ENCODE results near the gene CLASP2. TPM values are rescaled to one million over a fixed set of nuclear protein-coding genes. Genes with fewer than 3 reads are reported as not detected.
A peak's percentile ranks its signal among the peaks of the same experiment; 100 is the strongest.

The CLASP2 gene
- total RNA-seq, 1 experiment from 2014 or later, result 18.6 TPM

DNA sequence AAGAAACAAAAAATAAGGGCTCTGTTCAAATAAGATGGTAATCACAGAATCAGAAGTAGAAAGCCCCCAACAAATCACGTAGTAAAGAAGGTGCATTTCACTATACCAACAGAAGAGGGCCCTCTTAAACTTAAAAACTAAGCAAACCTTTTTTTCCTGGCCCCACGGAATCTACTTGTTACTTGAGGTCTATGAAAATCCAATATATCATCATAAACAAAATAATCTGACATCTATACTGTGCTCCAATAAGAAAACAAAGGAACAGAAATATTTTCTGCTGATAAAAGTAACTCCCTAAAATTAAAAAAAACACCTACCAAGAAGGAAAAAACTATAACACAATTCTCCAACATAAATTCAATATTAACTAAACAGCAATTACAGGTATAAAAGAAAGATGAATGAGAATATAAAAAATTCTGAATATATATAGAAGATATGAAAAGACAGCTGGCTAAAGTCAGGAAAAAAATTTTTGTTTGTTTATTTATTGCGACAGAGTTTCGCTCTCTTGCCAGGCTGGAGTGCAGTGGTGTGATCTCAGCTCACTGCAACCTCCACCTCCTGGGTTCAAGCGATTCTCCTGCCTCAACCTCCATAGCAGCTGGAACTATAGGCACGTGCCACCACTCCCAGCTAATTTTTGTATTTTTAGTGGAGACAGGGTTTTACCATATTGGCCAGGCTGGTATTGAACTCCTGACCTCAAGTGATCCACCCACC lies 81.8 kb downstream of the CLASP2 start:
- peak; percentile 8 for DNase-seq (ENCODE audit: low read depth)

DNA sequence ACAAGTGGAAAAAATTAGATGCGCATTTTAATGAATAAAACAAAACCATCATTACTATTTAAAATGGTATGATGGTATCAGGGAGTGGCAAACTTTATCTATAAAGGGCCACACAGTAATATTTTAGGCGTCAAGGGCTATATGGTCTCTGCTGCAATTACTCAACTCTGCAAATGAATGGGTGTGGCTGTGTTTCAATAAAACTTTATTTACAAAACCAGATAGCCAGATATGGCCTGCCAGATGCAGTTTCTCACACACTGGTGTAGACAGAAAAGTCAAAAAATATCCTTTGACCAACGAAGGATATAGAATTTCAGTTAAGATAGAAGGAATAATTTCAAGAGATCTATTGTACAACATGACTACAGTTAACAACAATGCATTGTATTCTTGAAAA lies 83.8 kb downstream of the CLASP2 start:
- no peak for DNase-seq (ENCODE audit: low read depth)

DNA sequence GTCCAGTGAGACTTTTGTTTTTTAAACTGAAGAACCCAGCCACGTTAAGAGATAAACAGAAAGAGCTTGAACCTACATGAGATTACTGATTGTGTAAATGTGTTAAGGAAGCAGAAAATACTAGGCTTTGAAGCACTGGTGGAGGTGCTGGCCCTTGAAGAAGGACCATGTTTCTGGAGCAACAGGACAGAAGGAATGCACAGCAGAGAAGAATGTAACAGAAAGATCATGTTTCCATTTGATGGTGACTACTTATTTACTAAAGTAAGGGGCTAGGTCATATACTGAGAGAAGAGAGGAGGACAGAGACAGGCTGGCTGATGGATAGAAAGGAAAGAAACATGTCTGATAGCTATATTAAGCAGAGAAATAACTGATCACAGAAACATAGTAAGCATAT lies 88.8 kb downstream of the CLASP2 start:
- DNase-seq (ENCODE audit: low read depth), result no peak

DNA sequence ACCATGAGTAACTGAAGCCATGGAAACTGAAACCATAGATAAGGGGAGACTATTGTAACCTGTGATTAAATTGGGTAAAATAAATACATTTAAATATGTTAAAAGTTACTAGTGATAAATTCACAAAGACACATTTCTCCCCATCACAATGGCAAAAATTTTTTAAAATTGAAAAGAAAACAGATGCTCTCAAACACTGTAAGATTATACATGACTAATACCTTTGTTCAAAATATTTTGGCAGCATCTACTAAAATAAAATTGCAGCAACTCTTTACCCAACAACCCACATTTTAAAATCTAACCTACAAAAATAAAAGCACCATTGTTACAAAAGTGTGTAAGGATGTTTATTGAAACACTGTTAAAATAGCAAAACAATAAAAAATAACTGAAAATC lies 93.3 kb downstream of the CLASP2 start:
- no peak for DNase-seq (ENCODE audit: low read depth)

DNA sequence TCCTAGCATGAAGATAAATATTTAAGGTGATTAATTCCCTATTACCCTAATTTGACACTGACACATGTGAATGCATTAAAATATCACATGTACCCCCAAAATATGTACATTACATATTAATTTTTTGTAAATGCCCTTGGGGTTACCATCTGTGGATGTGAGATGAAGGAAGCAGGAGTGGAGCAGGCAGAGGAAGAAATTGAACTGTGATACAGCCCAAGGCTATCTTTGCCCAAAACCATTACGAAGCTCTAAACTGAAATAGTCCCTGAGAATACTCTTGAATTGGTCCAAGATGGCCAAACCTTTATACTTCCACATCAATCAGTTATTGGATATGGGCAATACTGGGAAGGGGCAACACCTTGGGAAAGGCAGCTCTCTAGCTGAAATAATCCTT lies 105.0 kb downstream of the CLASP2 start:
- no peak for DNase-seq (ENCODE audit: low read depth)

DNA sequence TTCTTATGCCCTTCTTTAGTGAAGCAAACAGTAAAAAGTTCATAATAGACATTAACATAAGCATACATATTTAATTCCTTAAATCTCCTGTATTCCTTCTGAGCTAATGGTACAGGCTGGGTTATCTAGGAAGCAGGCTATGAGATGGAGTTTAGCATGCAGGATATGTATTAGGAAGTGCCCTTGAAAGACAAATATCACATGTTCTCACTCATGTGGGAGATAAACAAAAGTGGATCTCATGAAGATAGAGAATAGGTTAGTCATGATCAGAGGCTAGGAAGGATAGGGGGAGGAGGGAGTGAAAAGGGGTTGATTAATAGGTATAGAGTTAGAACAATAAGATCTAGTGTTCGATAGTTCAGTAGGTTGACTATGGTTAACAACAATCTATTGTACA lies 105.4 kb downstream of the CLASP2 start:
- DNase-seq (ENCODE audit: low read depth), result no peak

DNA sequence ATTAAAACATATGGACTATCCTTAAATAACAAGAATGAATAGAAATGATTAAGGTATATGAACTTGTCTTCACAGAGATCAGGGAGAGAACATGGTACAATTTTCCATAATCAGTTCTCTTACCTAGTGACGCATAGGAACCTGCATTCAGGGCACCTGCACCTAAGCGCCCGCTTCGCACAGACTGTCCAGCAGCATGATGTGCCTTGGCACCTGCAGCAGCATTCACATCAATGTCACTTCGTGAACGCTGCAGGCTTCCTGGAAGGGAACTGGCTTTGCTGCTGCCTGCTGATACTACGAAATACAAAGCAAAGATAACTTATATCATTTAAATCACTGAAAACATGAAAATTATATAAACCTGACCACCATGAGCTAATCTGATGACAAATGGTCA lies 115.2 kb downstream of the CLASP2 start:
- no peak for DNase-seq (ENCODE audit: low read depth)

DNA sequence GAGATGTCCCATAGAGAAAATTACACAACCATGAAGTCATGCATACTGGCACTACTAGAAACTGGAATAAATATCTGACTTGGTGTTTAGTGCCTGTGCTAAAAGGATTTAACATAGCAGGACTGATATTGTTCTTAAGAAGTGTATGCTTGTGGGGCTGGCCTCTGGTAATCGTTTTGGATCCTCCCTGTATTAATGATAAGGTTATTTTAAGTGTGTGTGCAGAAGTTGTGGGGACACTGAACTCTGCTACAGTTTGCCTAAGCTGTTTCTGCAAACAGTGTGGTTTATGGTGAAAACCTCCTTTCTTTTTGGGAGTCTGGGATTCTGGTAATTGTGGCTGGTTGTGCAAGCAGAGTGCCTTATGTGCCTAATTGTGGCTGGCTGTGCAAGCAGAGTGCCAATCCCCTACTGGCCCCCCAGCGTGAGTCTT lies 120.8 kb downstream of the CLASP2 start:
- DNase-seq (ENCODE audit: low read depth), result no peak

DNA sequence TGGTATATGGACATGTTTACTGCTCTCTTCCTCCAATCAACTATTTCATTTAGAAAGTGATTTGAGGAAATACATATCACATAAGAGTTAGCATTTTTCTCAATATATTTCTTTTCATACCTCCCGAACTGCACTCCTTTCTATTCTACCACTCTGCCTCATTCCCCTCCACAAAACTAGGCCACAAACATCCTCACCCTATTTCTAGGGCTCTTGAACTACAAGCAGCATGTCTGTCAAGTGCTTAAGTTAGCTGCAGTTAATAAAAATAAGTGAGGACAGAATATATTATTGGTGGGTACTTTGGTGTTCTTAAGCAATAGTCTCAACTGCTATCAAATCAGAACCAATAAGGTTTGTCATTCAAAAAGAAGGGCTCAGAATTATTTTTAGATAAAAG lies 125.1 kb downstream of the CLASP2 start:
- no peak for DNase-seq (ENCODE audit: low read depth)

DNA sequence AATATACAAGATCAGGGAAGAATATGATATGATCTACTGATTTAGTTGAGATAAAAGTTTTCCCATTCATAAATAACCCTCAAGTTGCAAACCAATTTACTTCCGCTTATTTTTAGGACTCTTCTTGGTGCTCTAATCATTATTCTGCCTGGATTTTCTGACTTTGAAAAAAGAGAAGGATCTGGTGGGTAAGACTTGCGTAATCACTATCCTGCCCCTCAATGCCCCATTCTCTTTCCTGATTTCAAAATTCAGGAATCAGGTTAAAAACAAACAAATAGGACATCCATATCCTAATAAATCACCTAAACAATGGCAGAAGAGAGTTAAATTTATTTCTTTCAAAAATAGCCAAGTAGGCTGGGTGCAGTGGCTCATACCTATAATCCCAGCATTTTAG lies 127.5 kb downstream of the CLASP2 start:
- DNase-seq (ENCODE audit: low read depth), result no peak

DNA sequence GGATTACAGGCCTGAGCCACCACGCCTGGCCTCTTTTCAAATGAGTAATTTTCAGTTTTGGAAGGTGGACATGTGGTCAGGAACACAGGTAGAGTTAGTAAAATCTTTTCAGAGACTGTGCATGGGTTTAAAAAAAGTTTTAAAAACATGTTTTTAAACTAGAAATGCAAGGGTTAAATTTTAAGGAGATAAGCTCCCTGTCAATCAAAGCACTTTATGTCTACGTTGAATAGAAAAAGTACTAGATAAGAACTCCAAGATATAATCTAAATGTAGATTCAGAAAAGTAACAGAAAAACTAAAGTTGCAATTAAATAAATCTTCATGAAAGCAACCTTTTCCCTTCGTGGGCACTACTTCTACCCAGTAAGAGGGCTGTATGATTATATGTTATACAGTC lies 131.7 kb downstream of the CLASP2 start:
- DNase-seq (ENCODE audit: low read depth), result no peak

DNA sequence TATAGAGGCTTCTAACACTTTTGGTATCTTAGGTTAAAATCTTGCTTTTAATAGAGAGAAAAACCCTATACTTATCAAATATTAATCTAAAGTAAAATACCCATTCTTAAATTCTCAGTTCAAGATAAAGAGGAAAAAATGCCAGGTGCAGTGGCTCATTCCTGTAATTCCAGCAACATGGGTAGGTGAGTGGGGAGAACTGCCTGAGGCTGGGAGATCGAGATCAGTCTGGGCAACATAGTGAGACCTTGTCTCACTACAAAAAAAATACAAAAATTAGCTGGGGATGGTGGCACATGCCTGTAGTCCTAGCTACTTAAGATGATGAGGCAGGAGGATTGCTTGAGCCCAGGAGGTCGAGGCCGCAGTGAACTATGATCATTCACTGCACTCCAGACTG lies 135.8 kb downstream of the CLASP2 start:
- DNase-seq (ENCODE audit: low read depth), result no peak

DNA sequence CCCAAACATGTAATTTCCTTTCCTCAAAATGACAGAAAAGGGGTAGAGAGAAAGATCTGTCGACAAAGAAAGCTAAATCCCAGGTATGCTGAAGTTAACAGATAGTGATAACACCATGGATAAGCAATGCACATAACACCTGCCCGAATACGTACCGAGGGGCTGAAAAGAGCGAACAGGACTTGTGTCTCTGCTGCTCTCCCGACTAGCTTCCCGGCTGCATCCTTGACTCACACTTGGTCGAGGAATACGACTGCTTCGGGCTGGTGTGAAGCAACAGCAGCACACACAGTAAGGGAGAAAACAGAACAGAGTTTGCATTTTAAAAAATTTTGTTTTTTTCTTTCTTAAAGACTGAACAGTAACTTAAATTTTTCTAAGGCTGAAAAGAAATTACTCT lies 136.4 kb downstream of the CLASP2 start:
- DNase-seq (ENCODE audit: low read depth), result no peak

DNA sequence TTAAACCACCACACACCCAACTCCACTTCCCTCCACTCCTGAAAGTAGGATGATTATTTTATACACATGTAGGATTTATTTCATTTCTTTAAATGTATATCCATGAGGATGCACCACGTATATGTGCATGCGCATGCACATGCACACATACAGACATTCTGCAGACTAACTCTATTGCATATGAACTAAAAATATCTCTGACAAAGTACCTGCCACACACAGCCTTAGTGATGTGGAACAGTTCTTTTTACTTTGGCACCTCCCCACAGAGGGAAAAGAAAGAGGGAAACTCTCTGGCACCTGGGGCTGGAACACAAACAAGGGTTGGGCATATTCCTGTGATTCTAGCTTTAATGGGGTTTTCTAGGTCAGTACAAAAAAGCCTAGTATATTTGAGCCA lies 138.2 kb downstream of the CLASP2 start:
- DNase-seq (ENCODE audit: low read depth), result no peak

DNA sequence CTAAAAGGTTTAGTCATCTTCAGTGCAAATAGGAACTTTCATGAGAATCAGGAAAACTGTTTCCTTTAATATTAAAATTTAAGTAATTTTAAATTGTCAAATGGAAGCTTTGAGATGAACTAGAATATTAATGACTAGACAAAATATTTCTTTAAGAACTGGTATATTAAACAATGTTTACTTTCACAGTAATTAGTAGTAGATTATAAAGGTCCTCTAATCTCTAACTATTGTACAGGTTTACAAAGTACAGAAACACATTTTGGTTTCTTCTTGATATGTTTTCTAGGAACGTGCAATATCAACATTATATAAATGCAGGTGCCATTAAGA lies 138.9 kb downstream of the CLASP2 start:
- no peak for DNase-seq (ENCODE audit: low read depth)

DNA sequence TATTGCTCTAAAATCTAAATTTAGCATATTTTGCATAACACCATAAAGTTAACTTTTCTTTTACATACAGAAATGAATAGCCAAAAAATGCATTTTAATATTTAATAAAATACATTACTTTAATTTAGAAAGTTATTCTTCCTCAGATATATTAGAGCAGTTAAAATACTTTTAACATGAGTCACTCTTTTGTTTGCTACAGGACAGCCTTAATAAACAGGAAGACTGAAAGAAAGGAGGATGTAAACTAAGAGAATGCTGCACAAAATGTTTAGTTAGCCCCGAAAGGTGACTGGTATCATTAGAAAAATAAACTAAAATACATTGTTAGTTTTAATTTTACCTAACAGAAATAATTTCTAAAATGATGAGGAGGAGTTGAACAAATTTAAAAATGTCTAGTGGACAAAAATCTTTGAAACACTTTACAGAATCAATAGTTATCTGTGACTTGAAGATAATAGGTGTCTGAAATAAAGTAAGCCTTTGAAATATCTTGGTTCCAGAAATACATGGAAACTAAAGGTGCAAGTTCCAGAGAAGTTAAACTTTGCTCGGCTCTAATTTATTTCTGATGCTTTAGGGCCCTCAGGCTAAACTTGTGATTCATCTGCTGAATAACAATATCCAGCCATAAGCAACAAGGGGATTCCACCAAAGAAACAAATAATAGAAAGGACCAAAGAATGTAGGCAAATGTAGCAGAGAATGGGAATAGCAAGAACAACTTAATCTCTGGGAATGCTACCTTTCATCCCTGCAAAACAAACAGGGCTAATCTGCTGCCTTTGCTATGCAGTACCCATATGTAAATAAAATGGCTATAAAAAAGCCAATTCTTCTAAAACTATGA lies 139.5 kb downstream of the CLASP2 start:
- peak; percentile 9 for DNase-seq (ENCODE audit: low read depth)

DNA sequence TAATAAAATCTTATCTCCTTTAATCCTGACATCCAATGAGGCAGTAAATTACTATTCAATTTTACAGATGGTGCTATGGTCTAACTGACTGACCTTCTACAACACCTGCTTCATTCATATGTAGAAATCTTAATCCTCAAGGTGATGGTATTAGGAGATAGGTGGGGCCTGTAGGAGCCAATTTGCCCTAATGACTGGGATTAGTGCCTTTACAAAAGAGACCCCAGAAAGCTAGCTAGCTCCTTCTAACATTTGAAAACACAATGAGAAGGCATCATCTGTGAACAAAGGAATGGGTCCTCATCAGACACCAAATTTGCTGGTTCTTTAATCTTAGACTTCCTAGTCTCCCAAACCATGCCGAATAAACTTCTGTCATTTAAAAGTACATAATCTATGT lies 140.5 kb downstream of the CLASP2 start:
- no peak for DNase-seq (ENCODE audit: low read depth)

DNA sequence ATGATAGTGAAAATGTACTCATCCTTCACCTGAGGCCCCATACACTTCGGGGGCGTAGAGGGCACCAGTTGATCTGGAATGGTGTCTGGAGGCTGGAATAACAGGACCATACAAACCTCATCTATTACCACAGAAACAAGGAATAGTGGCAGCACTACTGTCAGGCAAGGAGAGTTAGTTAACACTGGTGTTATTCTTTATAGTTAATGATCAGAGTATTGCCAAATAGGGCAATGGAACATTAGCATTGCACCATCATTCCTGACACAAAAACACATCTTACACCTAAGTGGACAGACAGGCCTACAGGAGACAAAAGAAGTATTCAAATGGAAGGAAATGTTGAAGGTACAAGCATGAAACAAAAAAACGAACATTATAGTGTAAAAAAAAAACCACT lies 140.9 kb downstream of the CLASP2 start:
- DNase-seq (ENCODE audit: low read depth), result no peak

DNA sequence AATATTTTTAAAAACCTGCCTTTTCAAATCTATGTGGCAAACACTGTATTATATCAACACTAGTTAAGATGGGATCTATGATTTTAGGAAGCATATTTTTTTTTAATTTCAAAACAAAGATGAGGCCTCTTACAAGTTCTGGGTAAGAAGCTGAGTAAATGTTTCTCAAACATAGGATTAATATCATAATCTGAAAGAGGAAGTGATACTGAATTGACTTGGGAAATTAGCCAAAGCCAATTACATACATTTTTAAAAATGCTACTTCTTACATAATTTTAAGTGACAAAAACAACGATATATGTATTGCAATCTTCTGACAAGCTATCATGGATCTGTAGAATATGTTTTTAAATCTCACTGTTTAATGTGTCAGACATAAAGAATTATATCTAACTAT lies 142.7 kb downstream of the CLASP2 start:
- no peak for DNase-seq (ENCODE audit: low read depth)

DNA sequence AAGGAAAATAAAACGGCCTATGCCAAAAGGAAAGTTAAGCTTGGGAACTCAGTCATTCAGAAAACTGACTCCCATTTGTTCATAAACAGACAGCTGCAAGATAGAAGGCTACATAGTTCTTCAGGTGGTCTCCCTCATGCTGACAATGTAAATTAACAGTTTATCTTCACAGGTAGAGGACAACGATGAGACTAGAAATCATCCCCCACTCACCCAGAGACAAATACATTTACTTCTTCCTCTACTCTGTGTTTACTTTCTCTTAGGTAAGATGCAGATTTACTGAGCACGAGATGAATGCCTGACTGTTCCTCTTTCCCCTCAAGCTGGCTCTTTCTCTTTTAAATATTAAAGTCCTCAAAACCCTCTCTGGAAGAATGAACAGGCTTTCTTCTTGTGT lies 160.2 kb downstream of the CLASP2 start:
- no peak for DNase-seq (ENCODE audit: low read depth)

DNA sequence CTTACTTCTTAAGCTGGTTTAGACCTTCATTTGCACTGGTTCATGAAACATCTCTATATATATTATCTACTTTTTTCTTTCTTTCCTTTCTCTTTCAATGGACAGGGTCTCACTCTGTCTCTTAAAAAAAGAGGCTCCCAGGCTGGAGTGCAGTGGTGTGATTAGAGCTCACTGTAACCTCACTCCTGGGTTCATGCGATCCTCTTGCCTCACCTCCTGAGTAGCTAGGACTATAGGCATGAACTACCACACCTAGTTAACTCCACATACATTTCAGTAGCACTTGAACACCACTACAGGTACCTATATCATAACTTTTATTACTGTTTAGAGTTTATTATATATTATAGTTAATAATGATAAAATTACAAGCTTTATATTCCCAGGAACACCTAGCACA lies 160.8 kb downstream of the CLASP2 start:
- no peak for DNase-seq (ENCODE audit: low read depth)

DNA sequence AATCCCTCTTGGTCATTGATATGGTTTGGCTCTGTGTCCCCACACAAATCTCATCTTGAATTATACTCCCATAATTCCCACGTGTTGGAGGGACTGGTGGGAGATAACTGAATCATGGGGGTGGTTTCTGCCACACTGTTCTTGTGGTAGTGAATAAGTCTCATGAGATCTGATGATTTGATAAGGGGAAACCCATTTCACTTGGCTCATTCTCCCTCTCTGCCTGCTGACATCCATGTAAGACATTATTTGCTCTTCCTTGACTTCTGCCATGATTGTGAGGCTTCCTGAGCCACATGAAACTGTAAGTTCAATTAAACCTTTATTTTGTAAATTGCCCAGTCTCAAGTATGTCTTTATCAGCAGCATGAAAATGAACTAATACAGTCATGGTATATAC lies 171.0 kb downstream of the CLASP2 start:
- no peak for DNase-seq (ENCODE audit: low read depth)

DNA sequence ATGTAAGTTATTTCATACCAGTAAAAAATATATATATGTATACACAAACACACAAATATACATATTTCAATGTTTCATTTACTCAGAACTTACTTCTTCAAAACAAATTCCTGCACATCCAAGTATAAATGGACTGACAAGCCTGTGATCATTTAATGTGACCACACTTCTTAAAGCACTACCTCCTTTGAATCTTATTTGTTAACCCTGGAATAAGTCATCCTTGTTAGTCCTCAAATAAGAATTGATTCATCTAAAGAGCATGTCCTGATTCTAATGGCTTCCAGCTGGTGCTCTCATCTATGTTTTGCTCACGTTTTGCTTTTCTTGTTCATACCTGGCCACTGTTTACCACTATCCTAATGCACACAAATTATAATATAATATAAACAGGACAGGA lies 173.9 kb downstream of the CLASP2 start:
- no peak for DNase-seq (ENCODE audit: low read depth)

DNA sequence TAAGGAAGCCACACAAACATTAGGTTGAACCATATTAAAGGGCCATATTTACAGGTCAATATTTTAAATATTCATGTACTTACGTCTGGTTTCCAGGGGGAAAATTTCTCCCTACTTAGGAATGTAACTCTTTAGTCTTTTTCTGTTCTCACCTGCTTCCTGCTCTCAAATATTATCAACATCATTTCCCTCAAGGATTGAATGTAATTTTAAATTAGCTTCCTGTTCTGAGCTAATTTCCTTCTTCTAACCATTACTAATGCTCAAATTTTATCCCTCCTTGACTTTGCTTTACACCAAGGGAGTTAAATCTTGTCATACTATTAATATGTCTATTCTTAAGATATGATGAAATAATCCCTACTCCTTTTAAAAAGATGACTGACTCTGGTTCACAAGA lies 174.5 kb downstream of the CLASP2 start:
- DNase-seq (ENCODE audit: low read depth), result no peak
